AG09319 (cell line): ENCODE data around the gene HUNK.

ENCODE experiments used
- DNase-seq: peaks from one replicate; pipeline ENCODE4 v3.0.0-alpha.2; 2010; ENCODE audit warnings: low read depth; ENCODE audit errors: extremely low read depth
- CTCF ChIP-seq: IDR thresholded peaks from 2 replicates; pipeline ENCODE4 v1.5.1; 2011; ENCODE audit warnings: low read depth, mild to moderate bottlenecking, inconsistent platforms, low read length, moderate library complexity

Gene HUNK

GRCh38 chr21:31913182-31913608, 40.4 kb downstream of the HUNK start:
- DNase-seq, result no peak

GRCh38 chr21:31914472-31914871, 41.7 kb downstream of the HUNK start:
- no peak for TF ChIP-seq CTCF
- no peak for DNase-seq

More at GRCh38 chr21:31913182-31913608, 40.4 kb downstream of the HUNK start:
- TF ChIP-seq CTCF, result no peak

GRCh38 chr21:31915566-31915965, 42.7 kb downstream of the HUNK start:
- DNase-seq, result no peak
- TF ChIP-seq CTCF, result no peak

- no peak for TF ChIP-seq CTCF
- no peak for DNase-seq
Measured at GRCh38 chr21:31917108-31917507, 44.3 kb downstream of the HUNK start.

GRCh38 chr21:31918250-31918775, 45.5 kb downstream of the HUNK start:
- DNase-seq, result no peak
- no peak for TF ChIP-seq CTCF

GRCh38 chr21:31920275-31920674, 47.5 kb downstream of the HUNK start:
- no peak for DNase-seq
- no peak for TF ChIP-seq CTCF

GRCh38 chr21:31921079-31921478, 48.3 kb downstream of the HUNK start:
- no peak for TF ChIP-seq CTCF
- DNase-seq, result no peak
